ENCODE data around the gene CERT1.
A peak's percentile ranks its signal among the peaks of the same experiment; 100 is the strongest.
"Not testable (repeated sequence)": the region's sequence is repeated elsewhere in the genome, so short reads cannot be mapped to it uniquely, and the experiment has no call there.

The CERT1 gene, protein sequence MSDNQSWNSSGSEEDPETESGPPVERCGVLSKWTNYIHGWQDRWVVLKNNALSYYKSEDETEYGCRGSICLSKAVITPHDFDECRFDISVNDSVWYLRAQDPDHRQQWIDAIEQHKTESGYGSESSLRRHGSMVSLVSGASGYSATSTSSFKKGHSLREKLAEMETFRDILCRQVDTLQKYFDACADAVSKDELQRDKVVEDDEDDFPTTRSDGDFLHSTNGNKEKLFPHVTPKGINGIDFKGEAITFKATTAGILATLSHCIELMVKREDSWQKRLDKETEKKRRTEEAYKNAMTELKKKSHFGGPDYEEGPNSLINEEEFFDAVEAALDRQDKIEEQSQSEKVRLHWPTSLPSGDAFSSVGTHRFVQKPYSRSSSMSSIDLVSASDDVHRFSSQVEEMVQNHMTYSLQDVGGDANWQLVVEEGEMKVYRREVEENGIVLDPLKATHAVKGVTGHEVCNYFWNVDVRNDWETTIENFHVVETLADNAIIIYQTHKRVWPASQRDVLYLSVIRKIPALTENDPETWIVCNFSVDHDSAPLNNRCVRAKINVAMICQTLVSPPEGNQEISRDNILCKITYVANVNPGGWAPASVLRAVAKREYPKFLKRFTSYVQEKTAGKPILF

DNA sequence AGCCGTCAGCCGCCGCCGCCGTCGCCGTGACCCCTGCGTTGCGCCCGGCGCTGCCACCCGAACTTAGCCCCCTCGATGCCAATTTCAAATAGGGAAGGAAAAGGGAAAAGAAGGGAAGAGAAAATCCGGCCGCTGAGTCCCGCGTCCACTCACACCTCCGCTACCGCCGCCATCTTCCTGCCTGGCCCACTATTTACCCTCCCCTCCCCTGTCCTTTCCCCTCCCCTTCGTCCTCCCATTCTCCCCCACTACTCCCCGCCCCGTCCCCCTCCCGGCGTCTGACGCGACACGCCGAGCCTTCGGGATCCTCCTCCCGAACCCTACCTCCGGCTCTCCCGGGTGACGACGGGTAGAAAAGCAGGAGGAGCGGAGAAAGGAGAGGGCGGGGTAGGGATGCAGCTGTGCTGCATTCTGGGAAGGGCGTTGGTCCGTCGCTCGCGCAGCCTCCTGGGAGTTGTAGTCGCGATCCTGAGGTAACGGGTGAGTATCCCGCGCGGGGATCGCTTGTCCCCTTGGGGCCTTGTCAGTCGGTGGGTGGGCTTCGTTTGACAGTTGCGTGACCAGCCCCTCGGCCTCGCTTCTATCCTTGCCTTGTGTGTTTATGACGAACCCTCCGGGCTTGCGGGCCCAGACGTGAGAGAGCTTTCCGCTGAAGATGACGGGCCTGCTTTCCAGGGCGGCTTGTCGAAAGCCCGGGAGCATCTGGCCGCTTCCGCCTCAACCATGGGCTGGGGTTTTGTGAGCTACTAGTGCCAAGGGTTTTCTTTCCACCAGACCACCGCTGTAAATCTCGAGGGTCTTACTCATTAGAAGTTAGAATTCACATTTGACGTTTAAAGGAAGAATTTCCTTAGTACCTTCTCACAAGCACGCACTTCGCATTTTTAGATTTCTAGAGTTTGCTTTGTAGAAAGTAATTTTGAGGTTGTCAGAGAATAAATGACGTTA is at the start of gene CERT1, which contains the start of gene POLK:
CERT1 (minus strand) TSS at position 195 of the 948 bp plus-strand sequence. CDS start 422 bp downstream, outside the sequence.
POLK (plus strand) TSS at position 457 of the 948 bp plus-strand sequence.
- peak; percentile 99 for DNase-seq (ENCODE audit: low spot score)

DNA sequence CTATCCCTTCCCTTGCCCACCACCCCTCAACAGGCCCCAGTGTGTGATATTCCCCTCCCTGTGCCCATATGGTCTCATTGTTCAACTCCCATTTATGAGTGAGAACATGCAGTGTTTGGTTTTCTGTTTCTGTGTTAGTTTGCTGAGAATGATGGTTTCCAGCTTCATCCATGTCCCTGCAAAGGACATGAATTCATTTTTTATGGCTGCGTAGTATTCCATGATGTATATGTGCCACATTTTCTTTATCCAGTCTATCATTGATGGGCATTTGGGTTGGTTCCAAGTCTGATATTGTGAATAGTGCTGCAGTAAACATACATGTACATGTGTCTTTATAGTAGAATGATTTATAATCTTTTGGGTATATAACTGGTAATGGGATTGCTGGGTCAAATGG is 49.2 kb upstream of the CERT1 start:
- DNase-seq (ENCODE audit: low spot score): not testable (repeated sequence)

DNA sequence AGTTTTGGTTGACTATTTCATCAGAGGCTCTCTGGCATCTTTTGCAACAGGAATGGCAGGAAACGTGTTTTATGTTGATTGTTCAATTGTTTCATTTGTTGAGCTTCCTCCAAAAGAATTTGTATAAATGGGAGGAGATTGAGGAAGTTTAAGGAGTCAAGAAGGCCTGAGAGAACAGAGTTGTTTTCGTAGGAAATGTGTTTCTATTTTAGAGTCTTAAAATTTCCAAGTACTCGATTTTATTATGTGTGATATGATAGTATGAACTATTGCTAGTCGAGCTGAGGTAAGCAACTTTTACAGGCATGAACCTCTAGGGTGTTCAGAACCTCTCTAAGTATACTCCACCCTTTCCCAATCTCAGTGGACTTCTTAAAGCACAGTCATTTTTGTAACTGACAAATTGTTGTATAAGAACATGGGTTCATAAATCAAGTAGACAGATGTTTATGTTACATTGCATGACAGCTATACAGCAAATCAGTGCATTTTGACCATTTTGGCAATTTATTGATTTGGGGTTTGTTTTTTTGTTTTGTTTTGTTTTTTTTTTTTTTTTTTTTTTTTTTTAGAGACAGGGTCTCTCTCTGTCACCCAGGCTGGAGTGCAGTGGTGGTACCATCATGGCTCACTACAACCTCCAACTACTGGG is 47.7 kb upstream of the CERT1 start:
- DNase-seq (ENCODE audit: low spot score): no peak

DNA sequence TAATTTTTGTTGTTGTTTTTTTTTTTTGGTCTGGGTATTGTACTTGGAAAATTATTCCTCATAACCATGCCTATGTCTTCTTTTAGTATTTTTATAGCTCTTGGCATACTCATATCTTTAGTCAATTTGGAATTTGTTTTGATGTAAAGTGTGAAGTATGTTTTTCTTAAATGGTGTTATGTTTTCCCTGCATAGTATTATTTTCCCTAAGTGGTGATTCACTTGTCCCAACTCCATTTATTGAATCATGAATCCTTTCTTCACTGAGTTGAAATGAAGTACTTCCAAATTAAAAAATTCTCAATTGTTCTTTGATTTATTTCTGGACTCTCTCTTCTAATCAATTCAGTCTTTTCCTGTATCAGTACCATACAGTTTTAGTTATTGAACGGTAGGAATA is 46.8 kb upstream of the CERT1 start:
- DNase-seq (ENCODE audit: low spot score): no peak

DNA sequence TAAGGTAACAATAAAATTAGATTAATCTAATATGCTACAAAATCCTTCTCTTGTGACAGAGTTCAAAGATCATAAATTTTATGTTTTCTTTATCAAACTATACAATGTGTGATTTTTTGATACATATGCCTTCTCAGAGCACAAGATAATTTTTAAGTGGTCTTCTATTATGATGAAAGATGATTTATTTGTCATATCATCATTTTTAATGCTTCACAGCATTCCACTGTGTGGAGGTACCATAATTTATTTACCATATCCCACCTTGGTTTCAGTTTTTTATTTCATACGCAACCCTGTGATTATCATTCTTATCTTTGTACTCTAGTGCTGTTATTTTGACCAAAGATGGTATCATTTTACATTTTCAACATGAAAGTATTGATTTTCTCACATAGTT is 41.9 kb upstream of the CERT1 start:
- DNase-seq (ENCODE audit: low spot score): no peak

GRCh38 chr5:75552764-75553163 is 41.3 kb upstream of the CERT1 start:
- DNase-seq (ENCODE audit: low spot score): no peak

DNA sequence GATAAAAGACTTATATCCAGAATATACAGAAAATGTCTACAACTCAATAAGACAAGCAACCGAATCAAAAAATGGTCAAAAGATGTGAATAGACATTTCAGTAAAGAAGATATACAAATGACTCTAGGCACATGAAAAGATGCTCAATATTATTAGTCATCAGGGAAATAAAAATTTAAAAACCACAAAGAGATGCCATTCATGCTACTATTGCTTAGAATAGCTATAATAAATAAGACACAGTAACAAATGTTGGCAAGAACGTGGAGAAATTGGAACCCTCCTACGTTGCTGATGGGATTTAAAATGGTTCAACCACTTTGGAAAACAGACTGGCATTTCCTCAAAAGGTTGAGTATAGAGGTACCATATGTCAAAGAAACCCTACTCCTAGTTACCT is 40.0 kb upstream of the CERT1 start:
- no peak for DNase-seq (ENCODE audit: low spot score)

DNA sequence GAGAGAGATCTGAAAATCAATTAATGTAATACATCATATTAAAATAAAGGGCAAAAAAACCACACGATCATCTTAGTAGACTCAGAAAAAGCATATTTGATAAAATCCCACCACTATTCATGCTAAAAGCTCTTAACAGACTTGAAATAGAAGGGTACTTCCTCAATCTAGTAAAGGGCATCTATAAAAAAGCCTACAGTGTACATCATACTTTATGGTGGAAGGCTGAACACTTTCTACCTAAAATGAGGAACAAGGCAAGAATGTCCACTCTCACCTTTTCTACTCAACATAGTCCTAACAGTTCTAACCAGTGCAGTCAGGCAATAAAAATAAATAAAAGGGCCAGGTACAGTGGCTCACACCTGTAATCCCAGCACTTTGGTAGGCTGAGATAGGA is 39.2 kb upstream of the CERT1 start:
- DNase-seq (ENCODE audit: low spot score): no peak

DNA sequence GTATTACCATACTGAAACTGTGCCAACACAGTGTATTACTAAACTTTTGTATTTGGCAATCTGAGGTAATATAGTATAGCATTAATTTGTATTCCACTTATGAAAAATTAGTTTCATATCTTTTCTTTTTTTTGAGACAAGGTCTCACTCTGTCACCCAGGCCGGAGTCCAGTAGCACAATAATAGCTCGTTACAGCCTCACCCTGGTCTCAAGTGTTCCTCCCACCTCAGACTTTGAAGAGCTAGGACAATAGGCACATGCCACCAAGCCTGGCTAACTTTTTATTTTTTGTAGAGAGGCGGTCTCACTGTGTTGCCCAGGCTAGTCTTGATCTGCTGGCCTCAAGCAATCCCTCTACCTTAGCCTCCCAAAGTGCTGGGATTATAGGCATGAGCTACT is 36.4 kb upstream of the CERT1 start:
- DNase-seq (ENCODE audit: low spot score): no peak

DNA sequence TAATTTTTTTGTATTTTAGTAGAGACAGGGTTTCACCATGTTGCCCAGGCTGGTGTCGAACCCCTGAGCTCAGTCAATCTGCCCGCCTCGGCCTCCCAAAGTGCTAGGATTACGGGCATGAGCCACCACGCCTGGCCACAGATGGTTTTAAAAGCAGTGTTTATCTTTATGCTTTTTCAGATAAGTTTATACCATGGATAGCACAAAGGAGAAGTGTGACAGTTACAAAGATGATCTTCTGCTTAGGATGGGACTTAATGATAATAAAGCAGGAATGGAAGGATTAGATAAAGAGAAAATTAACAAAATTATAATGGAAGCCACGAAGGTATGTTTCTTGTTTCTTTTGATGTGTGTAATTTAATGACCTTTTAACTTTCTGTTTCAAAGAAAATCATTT is 35.4 kb upstream of the CERT1 start:
- no peak for DNase-seq (ENCODE audit: low spot score)

GRCh38 chr5:75545131-75545530 is 33.7 kb upstream of the CERT1 start:
- DNase-seq (ENCODE audit: low spot score): no peak

DNA sequence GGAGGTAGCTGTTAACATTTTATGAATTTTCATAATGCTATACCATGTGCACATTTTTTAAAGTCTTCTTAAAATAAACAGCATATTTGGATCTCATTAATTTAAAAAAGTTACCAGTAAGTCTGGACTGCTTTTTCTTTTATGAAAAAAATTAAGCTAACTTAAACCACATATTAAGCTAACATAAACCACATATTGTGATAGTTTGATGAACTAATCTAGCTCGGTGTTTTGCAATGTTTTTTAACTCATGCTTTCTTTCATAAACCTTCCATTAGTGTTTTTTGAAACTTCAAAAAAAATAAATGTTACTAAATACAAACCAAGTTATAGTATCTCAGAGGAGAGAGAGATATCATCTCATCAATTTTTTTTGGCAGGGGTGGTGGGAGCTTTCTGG is 26.8 kb upstream of the CERT1 start:
- no peak for DNase-seq (ENCODE audit: low spot score)

DNA sequence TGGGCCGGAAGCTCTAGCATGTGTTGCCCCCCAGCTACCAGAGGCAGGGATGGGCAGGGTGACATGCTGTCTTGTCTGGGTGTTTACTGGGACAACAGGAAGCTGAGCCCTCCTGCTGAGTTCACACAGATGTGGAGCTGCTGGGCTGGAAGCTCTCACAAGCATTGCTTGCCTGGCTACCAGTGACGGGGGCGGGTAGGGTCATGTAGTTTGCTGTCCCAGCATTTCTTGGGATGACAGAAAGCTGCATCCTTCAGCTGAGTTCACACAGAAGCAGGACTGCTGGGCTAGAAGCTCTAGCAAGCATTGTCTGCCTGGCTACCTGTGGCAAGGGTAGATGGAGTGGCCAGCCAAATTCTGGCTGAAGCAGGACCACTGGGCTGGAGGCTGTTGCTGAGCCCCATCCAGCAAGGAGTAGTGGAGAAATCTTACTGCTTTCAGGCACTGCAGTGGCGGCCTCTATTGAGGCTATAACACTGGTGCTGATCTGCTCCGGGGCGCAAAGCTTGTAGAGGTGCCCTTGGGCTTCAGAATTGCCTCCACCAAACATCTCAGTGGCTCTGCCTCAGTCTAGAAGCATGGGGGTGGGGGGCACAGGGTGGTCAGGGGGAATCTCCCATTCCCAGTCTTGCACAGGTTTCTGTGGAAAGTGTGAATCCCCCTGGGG is 25.4 kb upstream of the CERT1 start:
- no peak for DNase-seq (ENCODE audit: low spot score)

DNA sequence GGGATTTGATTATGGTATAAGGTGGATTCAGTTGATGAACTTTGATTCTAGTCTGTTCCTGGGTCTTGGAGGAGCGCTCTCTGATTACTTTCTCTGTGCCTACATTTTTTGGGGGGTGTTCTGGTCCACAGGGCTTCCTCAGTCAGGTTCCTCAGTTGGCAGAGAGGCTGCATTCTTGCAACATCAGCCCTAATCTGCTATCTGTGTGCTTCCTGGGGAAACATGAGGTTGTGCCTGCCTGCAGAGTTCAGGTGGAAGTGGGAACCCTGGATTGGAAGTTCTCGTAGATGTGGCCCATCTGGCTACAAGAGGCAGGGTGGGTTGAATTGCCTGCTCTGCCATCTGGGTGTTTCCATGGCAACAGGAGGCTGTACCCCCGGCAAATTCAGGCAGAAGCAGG is 24.7 kb upstream of the CERT1 start:
- no peak for DNase-seq (ENCODE audit: low spot score)

DNA sequence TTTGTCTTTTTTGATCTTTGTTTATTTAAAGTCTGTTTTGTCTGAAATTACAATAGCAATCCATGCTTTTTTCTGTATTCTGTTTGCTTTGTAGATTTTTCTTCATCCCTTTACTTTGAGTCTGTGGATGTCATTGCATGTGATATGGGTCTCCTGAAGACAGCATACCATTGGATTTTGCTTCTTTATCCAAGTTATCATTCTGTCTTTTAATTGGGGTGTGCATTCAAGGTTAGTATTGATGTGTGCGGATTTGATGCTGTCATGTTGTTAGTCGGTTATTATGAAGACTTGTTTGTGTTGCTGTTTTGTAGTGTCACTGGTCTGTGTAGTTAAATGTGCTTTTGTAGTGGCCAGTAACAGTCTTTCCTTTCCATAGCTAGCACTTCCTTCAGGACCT is 23.3 kb upstream of the CERT1 start:
- no peak for DNase-seq (ENCODE audit: low spot score)

DNA sequence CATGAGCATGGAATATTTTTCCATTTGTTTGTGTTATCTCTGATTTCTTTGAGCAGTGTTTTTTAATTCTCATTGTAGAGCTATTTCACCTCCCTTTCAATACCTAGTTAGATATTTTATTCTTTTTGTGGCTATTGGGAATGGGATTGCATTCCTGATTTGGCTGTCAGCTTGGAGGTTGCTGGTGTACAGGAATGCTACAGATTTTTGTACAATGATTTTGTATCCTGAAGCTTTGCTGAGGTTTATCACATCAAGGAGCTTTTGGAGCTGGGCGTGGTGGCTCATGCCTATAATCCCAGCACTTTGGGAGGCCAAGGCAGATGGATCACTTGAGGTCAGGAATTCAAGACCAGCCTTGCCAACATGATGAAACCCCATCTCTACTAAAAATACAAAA is 22.3 kb upstream of the CERT1 start:
- DNase-seq (ENCODE audit: low spot score): not testable (repeated sequence)

- DNase-seq (ENCODE audit: low spot score): no peak
Observed at GRCh38 chr5:75532190-75532589, 20.8 kb upstream of the CERT1 start.

- DNase-seq (ENCODE audit: low spot score): no peak
Observed at GRCh38 chr5:75529185-75529584, 17.8 kb upstream of the CERT1 start.

- DNase-seq (ENCODE audit: low spot score): no peak
Observed at GRCh38 chr5:75526070-75526469, 14.6 kb upstream of the CERT1 start.

DNA sequence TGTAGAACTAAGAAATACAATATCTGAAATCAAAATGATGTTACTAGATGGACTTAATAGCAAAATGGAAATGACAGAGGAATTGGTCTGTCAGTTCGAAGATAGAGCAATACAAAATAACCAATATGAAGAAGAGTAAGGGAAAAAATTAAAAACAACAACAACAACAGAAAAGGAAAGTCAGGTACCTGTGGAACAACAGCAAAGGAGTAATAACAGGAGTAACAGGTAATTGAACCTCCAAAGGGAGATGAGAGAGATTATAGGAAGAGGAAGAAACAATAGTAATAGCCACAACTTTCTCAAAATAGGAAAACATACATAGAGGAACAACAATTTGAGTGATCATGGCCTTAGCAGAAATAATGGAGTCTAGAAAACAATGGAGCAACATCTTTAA is 13.9 kb upstream of the CERT1 start:
- DNase-seq (ENCODE audit: low spot score): no peak

GRCh38 chr5:75524591-75524990 is 13.2 kb upstream of the CERT1 start:
- DNase-seq (ENCODE audit: low spot score): no peak

Data from activated CD4-positive, alpha-beta T cell treated with anti-CD3 and anti-CD28 coated beads, Interleukin-2, Interleukin-4, amounts not matched to agents 100 ng/mL and 50 ng/mL, durations not matched to agents 16 hours and 8 hours (primary cell).